ENCODE measurements around the gene TPH1. TPM values are rescaled to one million over a fixed set of nuclear protein-coding genes. Genes with fewer than 3 reads are reported as not detected.

TPH1 gene
- total and polyA plus RNA-seq, 9 donors = 0.06 to 1.0 (median 0.31) TPM

DNA sequence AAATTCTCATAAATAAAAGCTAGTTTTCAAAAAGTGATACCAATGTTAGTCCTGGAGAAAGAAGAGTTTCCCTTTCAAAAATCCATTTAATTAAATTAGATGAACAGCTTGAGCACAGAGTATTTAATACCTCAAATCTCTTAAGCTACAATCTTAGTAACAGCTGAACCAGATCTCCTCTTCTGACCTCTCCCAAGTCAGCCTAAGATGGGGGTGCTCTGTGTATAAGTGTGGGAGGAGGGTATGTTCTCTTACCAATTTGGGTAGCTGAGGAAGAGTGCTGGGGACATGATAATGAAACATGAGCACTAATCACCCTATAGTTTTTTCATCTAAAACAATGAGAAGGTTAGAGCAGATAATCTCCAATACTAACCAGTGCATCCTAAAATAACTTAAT lies 9.6 kb downstream of the TPH1 start:
- no peak overlapping the region for H3K4me3 ChIP-seq (ENCODE audit: low read length)
- no peaks in the 10 kb centered on the region for H3K9me3 ChIP-seq (replicated peaks; ENCODE audit: control insufficient read depth, low read depth, low read length)
- H3K36me3 ChIP-seq (ENCODE audit: control insufficient read depth, insufficient read depth, low read length) = no peaks in the 10 kb centered on the region
- H3K4me1 ChIP-seq (ENCODE audit: control insufficient read depth, insufficient read depth, low read length) = no peaks in the 10 kb centered on the region
- no peak for DNase-seq
- H3K27ac ChIP-seq (ENCODE audit: low read length) = no peak overlapping the region
- H3K27me3 ChIP-seq (ENCODE audit: control insufficient read depth, insufficient read depth, low read length) = no peaks in the 10 kb centered on the region

DNA sequence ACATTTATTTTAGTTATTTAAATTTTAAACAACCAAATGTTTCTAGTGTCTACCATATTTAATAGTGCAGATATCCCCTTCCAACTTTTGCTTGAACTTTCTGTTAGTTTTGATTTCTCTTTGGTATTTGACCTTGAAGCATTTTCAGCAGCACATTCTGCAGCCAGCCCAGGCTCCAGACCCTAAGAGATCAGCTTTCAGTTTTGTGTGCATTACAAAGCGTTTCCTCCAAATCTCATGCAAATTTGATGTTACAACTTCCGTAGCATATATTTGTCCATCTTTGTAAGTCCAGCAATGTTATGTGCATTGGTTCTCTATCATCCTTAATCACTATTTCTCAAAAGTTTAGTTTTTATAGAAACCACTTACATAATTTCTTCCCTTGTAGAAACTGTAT lies 18.6 kb downstream of the TPH1 start:
- no peak for DNase-seq
- no peaks in the 10 kb centered on the region for H3K36me3 ChIP-seq (ENCODE audit: control insufficient read depth, insufficient read depth, low read length)
- no peak overlapping the region for H3K27ac ChIP-seq (ENCODE audit: low read length)
- H3K27me3 ChIP-seq (ENCODE audit: control insufficient read depth, insufficient read depth, low read length) = no peaks in the 10 kb centered on the region
- no peaks in the 10 kb centered on the region for H3K9me3 ChIP-seq (replicated peaks; ENCODE audit: control insufficient read depth, low read depth, low read length)
- no peak overlapping the region for H3K4me3 ChIP-seq (ENCODE audit: low read length)
- no CpG with 5 or more reads among the region's 2 CpGs for WGBS (ENCODE audit: insufficient coverage)
- no peaks in the 10 kb centered on the region for H3K4me1 ChIP-seq (ENCODE audit: control insufficient read depth, insufficient read depth, low read length)

DNA sequence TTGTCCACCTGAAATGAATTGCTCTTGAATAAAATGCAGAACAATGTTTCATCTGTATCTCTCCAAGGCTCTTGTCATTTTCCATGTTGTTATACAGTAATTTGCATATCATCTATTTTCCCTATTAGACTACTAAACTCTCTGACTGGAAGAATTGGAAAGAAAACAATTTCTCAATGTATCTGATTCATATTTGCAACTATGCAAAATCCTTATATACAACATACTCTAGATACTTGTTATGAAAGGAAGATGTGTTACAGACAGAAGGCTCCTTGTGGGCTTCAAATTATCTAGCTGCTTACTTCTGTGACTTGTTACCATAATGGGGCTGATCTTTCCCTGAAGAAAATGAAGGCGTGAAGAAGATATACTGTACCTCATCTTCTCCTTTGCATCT lies 23.6 kb downstream of the TPH1 start:
- Histone ChIP-seq H3K27me3 (ENCODE audit: control insufficient read depth, insufficient read depth, low read length) (no peaks in the 10 kb centered on the region), H3K27ac (ENCODE audit: low read length) (no peak overlapping the region), H3K4me3 (ENCODE audit: low read length) (no peak overlapping the region), H3K9me3 (replicated peaks; ENCODE audit: control insufficient read depth, low read depth, low read length) (no peaks in the 10 kb centered on the region), H3K4me1 (ENCODE audit: control insufficient read depth, insufficient read depth, low read length) (no peaks in the 10 kb centered on the region), H3K36me3 (ENCODE audit: control insufficient read depth, insufficient read depth, low read length) (no peaks in the 10 kb centered on the region)
- no CpG with 5 or more reads among the region's 1 CpG for WGBS (ENCODE audit: insufficient coverage)
- DNase-seq = no peak

DNA sequence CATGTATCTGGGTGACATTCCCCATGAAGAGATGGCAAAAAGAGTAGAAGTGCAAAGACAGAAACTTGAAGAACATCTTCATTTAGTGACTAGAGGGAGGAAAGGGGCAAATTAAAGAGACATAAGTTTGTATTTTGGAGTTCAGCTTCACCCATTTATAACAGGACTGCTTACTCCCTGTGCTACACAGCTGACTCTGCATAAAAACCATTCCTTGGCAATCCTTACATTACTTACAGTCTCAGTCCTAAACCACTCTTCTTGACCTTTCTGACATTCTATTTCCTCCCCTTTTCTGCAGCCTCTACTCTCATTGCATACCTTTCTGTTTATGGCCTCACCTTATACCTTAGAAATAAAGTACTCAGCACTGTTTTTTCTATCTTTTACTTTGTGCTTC lies 26.4 kb downstream of the TPH1 start:
- H3K4me1 ChIP-seq (ENCODE audit: control insufficient read depth, insufficient read depth, low read length) = no peaks in the 10 kb centered on the region
- H3K27me3 ChIP-seq (ENCODE audit: control insufficient read depth, insufficient read depth, low read length) = peaks cover 4% of the 10 kb centered on the region
- no peak overlapping the region for H3K27ac ChIP-seq (ENCODE audit: low read length)
- no peaks in the 10 kb centered on the region for H3K36me3 ChIP-seq (ENCODE audit: control insufficient read depth, insufficient read depth, low read length)
- no peak overlapping the region for H3K4me3 ChIP-seq (ENCODE audit: low read length)
- no peaks in the 10 kb centered on the region for H3K9me3 ChIP-seq (replicated peaks; ENCODE audit: control insufficient read depth, low read depth, low read length)
- DNase-seq = no peak

DNA sequence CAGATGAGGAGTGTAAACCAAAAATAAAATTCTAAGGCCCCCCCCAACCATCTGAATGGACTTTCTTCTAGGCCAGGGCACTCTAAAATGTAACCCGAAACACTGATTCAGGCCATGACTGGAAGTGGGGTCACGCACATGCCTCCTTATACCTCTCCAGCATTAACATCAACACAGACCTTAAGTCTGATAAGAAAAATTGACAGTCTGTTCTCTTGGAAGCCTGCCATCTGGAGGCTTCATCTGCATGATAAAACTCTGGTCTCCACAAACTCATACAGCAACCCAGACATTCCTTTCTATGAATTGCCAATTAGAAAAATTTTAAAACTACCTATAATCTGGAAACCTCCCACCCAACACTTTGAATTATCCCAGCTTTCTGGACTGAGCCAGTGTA lies 29.3 kb downstream of the TPH1 start:
- Histone ChIP-seq H3K27me3 (ENCODE audit: control insufficient read depth, insufficient read depth, low read length) (peaks cover 12% of the 10 kb centered on the region), H3K4me1 (ENCODE audit: control insufficient read depth, insufficient read depth, low read length) (peaks cover 17% of the 10 kb centered on the region), H3K4me3 (ENCODE audit: low read length) (no peak overlapping the region), H3K36me3 (ENCODE audit: control insufficient read depth, insufficient read depth, low read length) (no peaks in the 10 kb centered on the region), H3K9me3 (replicated peaks; ENCODE audit: control insufficient read depth, low read depth, low read length) (no peaks in the 10 kb centered on the region), H3K27ac (ENCODE audit: low read length) (no peak overlapping the region)
- no peak for DNase-seq
- 61% methylated on average over 2 of the region's 2 CpGs for WGBS (ENCODE audit: insufficient coverage)

DNA sequence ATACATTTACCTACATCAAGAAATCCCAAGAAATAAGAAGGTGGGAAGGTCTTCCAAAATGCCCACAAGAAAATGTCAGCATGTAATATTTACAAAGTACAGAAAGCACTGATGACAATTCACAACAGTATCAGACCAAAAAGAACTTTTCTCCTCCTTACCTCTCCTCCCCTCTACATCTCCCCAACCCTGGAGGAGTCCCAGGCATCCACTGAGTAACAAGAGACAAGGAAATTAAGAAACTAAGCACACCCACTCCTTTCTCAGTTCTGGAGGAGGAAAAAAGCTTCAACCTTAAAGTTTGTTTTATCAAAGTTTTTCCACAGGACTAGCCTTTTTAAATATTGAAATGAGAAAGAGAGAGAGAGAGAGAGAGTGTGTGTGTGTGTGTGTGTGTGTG lies 31.2 kb downstream of the TPH1 start:
- Histone ChIP-seq H3K27ac (ENCODE audit: low read length) (no peak overlapping the region), H3K9me3 (replicated peaks; ENCODE audit: control insufficient read depth, low read depth, low read length) (no peaks in the 10 kb centered on the region), H3K27me3 (ENCODE audit: control insufficient read depth, insufficient read depth, low read length) (peaks cover 12% of the 10 kb centered on the region), H3K4me1 (ENCODE audit: control insufficient read depth, insufficient read depth, low read length) (peaks cover 17% of the 10 kb centered on the region), H3K36me3 (ENCODE audit: control insufficient read depth, insufficient read depth, low read length) (no peaks in the 10 kb centered on the region), H3K4me3 (ENCODE audit: low read length) (no peak overlapping the region)
- no peak for DNase-seq

DNA sequence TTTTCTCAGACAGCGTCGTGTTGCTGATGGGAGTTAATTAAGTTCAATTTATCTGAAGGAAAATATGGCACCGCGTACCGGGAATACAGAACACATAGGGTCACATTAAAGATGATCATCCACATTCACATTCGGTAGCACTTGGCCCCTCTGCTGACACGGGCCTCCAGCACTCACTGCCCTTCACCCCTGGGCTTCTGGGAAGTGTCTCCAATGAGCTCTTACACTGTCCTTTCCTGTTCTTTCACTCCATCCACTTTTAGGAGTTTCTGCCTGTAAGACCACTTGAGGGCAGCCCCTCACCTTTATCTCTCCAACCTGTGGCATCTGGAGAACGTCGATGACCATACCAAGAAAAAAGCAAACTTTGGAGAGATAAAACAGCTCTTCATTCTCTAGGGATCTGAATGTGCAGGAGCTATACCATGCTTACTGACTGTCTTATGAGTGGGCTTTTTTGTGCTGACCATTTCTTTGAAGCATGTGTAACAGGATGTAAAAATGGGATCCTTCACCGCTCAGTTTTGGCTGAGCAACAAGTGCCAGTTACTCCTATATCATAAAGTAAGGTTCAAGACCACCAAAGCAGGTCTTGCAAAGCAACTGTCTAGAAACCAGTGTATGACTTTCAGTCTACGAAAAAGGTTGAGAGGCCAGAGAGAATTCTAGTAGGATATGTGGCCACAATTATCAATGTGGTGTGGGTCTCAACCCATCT lies 32.1 kb downstream of the TPH1 start:
- DNase-seq = peak; percentile 7

DNA sequence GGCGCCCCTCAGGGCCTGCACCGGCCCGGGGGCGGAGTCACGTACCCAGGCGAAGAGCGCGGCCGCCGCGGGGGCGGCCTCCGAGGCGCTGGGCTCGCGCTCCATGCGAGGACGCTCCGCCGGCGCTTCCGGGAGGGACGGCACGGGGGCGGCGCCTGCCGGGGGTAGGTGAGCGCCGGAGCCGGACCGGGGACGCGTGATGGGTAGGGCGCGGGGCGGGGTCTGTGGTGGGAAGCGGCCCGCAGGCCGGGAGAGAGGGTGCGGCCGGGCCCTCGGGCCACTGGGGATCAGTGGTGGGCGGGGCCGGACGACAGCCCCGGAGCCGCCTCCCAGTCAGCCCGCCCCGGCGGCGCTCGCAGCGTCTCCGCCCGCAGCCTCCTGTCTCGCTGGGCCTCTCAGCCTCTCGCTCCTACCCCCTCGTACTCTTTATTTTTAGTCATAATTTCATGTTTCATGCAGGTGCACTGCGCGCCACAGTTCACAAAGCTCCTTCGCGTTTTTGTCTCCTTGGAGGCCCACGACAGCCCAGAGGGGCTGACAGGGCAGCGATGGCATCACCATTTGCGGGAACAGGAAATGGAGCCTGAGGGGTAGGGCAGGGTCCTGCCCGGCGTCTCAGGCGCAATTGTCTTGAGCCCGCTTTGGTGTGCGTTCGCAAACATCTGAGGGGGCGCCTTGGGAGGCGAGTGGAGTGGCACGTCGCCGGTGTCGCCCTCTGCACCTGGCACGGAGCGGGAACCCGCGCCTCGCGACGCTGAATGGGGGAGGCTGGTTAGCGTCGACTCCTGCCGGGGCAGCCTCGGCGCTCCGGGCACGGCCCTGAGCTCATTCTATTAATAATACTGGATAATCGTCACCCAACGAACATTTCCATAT lies 32.9 kb downstream of the TPH1 start, which contains the start of gene SERGEF:
TSS of gene SERGEF (minus strand) at position 142 of the 876 bp plus-strand sequence. CDS start at position 105, 37 bp downstream.
- H3K36me3 ChIP-seq (ENCODE audit: control insufficient read depth, insufficient read depth, low read length) = no peaks in the 10 kb centered on the region
- peak; percentile 88 for DNase-seq
- WGBS (ENCODE audit: insufficient coverage) = under 1% methylated on average over 75 of the region's 93 CpGs
- H3K27ac ChIP-seq (ENCODE audit: low read length) = peak within 1 kb of the TSS; percentile 67
- H3K4me1 ChIP-seq (ENCODE audit: control insufficient read depth, insufficient read depth, low read length) = peaks cover 17% of the 10 kb centered on the region
- peaks cover 12% of the 10 kb centered on the region for H3K27me3 ChIP-seq (ENCODE audit: control insufficient read depth, insufficient read depth, low read length)
- peak within 1 kb of the TSS; percentile 80 for H3K4me3 ChIP-seq (ENCODE audit: low read length)
- H3K9me3 ChIP-seq (replicated peaks; ENCODE audit: control insufficient read depth, low read depth, low read length) = no peaks in the 10 kb centered on the region

More for the DNA sequence above, 32.1 kb downstream of the TPH1 start:
- H3K27me3 ChIP-seq (ENCODE audit: control insufficient read depth, insufficient read depth, low read length) = peaks cover 12% of the 10 kb centered on the region
- no peaks in the 10 kb centered on the region for H3K9me3 ChIP-seq (replicated peaks; ENCODE audit: control insufficient read depth, low read depth, low read length)
- no peaks in the 10 kb centered on the region for H3K36me3 ChIP-seq (ENCODE audit: control insufficient read depth, insufficient read depth, low read length)
- no peak overlapping the region for H3K27ac ChIP-seq (ENCODE audit: low read length)
- H3K4me3 ChIP-seq (ENCODE audit: low read length) = peak overlapping the region; percentile 80
- H3K4me1 ChIP-seq (ENCODE audit: control insufficient read depth, insufficient read depth, low read length) = peaks cover 17% of the 10 kb centered on the region
- 33% methylated on average over 3 of the region's 11 CpGs for WGBS (ENCODE audit: insufficient coverage)

DNA sequence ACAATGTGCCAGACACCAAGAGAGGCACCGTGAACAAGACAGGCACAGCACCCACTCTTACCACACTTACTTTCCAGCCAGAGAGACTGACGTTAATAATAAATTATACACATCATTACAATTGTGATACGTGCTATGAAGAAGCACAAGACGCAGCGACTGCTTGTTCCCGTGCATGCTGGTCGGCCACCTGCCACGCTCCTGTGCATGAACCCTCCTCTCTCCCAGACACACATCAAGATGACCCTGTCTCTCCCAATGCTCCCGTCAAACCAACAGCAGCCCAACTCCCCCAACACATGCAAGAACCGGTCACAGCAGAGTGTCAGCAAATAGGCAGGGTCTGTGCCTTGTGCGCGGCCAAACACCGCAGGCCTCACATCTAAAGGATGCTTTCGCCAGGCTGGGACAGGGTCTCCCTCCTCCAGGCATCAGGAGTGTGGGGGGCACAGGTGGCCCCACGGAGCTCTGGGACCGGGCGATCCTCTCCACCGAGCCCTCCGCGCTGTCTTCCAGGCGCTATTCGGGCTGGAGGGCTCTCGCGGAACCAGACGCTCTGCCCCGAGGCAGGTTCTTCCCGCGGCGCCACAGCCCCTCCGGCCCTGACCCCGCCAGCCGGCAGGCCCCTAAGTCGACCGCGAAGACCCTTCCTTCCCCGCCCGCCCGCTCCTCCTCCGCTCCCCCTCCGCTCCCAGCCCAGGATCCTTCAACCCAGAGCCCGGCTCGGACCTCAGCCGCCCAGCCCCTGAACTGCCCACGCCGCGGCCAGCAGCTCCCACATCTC lies 33.8 kb downstream of the TPH1 start:
- peak overlapping the region; percentile 55 for H3K27ac ChIP-seq (ENCODE audit: low read length)
- DNase-seq = peak; percentile 21
- H3K27me3 ChIP-seq (ENCODE audit: control insufficient read depth, insufficient read depth, low read length) = peaks cover 12% of the 10 kb centered on the region
- H3K36me3 ChIP-seq (ENCODE audit: control insufficient read depth, insufficient read depth, low read length) = no peaks in the 10 kb centered on the region
- H3K9me3 ChIP-seq (replicated peaks; ENCODE audit: control insufficient read depth, low read depth, low read length) = no peaks in the 10 kb centered on the region
- H3K4me1 ChIP-seq (ENCODE audit: control insufficient read depth, insufficient read depth, low read length) = peaks cover 17% of the 10 kb centered on the region
- H3K4me3 ChIP-seq (ENCODE audit: low read length) = peak overlapping the region; percentile 50
- 2% methylated on average over 39 of the region's 46 CpGs for WGBS (ENCODE audit: insufficient coverage)

DNA sequence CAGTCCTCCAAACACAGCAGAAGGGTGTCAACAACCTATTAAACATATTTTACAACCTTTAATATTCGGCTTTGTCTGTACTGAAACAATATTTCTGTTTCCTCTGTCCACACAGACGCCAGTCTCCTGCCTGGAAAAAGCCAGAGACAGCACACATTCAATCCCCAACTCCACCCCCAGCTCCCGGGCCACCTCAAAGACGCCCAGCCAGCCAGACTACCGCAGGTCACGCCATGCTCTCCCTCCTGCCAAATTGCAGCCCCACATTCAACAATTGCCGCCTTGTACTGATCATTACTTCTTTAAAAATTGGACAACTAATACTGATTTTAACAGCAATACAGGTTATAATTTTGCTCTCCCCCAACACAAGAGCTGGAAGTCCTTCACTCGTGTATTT lies 34.4 kb downstream of the TPH1 start:
- Histone ChIP-seq H3K9me3 (replicated peaks; ENCODE audit: control insufficient read depth, low read depth, low read length) (no peaks in the 10 kb centered on the region), H3K4me3 (ENCODE audit: low read length) (no peak overlapping the region), H3K36me3 (ENCODE audit: control insufficient read depth, insufficient read depth, low read length) (no peaks in the 10 kb centered on the region), H3K27me3 (ENCODE audit: control insufficient read depth, insufficient read depth, low read length) (peaks cover 12% of the 10 kb centered on the region), H3K4me1 (ENCODE audit: control insufficient read depth, insufficient read depth, low read length) (peaks cover 17% of the 10 kb centered on the region), H3K27ac (ENCODE audit: low read length) (no peak overlapping the region)
- DNase-seq = no peak
- WGBS (ENCODE audit: insufficient coverage) = 66% methylated on average over 7 of the region's 8 CpGs
